ENCODE measurements around the gene SERPINA3.

The SERPINA3 gene

GRCh38 chr14:94659901-94660300, 47.7 kb downstream of the SERPINA3 start:
- DNase-seq: no peak

GRCh38 chr14:94660306-94660946, 48.2 kb downstream of the SERPINA3 start:
- no peak for DNase-seq

DNA sequence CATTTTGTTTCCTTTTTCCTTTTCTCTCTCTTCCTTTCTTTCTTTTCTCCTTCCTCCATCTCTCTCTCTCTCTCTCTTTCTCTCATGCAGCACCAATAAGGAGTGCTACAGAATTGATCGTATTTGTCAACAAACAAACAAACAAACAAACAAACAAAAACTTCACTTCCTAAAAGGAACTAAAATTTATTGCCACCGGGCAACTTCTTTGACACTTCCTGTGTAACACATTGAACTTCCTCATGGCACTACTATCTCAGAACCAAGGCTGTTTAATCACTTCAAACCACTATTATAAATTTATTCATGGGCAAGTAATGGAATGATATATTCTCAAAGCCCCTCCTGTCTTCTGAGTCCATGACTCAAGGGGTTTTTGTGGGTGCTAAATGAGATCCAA, 51.3 kb downstream of the SERPINA3 start:
- no peak for DNase-seq

DNA sequence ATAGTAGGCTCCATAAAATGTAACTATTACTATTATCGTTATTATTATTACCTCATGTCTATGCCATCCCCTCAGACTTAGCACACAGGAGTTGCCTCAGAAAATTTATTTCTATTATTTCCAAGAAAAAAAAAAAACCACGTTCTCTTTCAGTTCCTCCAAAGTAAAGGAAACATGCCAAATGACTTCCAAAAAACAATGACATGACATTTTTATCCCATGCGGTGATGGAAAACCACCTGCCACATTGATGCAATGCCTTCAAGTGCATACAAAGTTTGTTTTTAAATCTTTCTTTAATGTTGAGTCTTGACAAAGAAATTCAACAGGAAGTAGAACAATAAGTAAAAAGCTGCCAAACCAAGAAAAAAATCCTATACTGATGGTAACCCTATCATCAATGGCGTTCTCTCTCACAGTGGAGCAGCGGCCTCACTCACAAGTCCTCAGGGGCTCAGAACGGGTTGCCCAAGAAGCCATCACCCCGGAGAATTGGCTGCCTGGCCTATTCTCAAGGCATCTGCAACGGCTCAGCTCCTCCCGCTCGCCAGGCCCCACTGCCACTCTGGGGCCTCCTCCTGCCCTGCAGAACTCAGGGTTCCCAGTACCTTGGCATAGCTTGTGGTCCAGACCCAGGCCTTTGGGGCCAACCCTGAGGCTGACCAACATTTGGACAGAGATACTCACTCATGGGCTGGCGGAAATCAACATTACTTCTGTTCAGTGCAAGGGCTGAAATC, 51.9 kb downstream of the SERPINA3 start:
- DNase-seq: no peak

DNA sequence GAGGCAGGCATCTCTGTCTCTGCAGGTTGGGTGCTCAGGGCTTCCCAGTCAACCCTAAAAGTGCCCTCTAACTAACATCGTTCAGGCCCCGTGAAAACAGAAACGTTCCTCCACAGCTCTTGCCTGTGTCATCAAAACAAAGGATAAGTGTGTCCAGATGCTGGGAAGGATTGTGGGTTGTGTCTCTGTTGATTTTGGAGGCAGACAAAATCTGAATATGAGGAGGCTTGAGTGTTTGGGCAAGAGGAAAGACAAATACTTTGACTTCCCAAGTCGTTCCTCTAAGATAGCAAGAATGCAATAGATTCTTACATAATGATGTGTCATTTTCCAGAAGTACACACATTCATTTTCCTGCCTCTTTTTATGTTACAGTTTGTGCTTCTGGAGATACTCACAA, 52.9 kb downstream of the SERPINA3 start:
- no peak for DNase-seq

- no peak for DNase-seq
Observed at GRCh38 chr14:94665544-94665943, 53.4 kb downstream of the SERPINA3 start.

- DNase-seq: no peak
Observed at GRCh38 chr14:94670692-94671285, 58.6 kb downstream of the SERPINA3 start.

DNA sequence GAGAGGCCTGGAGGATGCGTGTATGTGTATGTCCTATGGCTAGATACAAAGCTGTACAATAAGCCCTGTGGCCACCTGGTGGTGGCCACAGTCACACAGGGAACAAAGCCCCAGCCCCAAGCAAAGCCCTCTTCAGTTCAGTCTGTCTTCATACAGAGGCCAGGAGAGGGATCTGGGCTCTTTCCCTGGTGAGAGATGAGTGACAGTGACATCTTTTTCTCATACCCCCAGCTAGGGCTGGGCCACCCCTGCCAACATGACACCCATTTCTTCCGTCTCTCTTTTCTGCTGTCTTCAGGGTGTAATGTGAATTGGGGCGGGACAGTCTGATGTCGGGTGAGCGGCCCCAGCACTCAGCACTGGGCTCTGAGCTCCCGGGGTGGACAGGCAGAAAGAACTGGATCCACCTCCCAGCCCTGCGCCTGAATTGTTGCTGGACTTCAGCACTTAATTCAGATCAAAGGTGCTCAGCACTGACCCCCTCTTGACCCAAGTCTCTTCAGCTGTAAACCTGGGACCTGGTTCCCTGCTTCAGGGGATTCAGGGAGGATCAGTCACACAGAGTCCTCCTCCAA, 59.8 kb downstream of the SERPINA3 start:
- DNase-seq: no peak

DNA sequence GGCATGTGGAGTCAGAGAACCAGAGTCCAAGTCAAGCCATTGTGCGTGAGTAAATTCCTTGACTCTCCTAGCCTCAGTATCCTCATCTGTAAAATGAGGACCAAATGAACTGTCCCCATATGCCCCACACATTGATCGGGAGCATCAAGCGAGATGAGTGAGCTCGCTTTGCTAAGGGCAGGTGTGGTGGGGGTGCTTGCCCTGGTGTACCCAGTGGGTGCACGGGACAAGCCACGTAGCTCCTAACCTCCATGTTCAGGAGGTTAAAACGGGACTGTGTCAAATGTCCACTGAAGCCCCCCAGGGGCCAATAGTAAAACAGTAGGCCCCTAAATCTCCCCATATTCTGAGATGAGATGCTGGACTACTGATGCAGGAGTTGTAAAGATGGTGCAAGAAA, 60.9 kb downstream of the SERPINA3 start:
- DNase-seq: no peak
